K562 (cell line): Measurements from ENCODE around the gene PLAAT5. TPM values are rescaled to one million over a fixed set of nuclear protein-coding genes. Genes with fewer than 3 reads are reported as not detected.

Experiments used
- BHLHE40 ChIP-seq: IDR thresholded peaks from 2 replicates; pipeline ENCODE4 v1.6.1; 2011; ENCODE audit warnings: low read length, improper control_type of control experiment
- DIDO1 ChIP-seq: fragments of 450-650 bp; IDR thresholded peaks from 2 replicates; pipeline ENCODE4 v1.6.1; 2016; ENCODE audit warnings: low read depth, missing biosample characterization, missing genetic modification characterization
- FOXJ2 ChIP-seq: fragments of 200-800 bp; sonication (Bioruptor generic); IDR thresholded peaks from 2 replicates; pipeline ENCODE4 v1.6.1; 2016; ENCODE audit warnings: missing genetic modification characterization, missing compliant biosample characterization
- HDAC3 ChIP-seq: fragments of 450-650 bp; IDR thresholded peaks from 2 replicates; pipeline ENCODE4 v1.6.1; 2018; ENCODE audit warnings: borderline replicate concordance, mild to moderate bottlenecking, moderate library complexity; ENCODE audit not compliant: partially characterized antibody
- HNRNPK ChIP-seq: fragments of 200-400 bp; formaldehyde crosslinking; IDR thresholded peaks from one replicate; pipeline ENCODE4 v1.6.1; 2018; ENCODE audit warnings: mild to moderate bottlenecking, low read depth, low read length; ENCODE audit not compliant: poor library complexity, severe bottlenecking
- HOXB6 ChIP-seq: fragments of 250-450 bp; sonication (Bioruptor Pico); IDR thresholded peaks from 2 replicates; pipeline ENCODE4 v1.5.1; 2022; ENCODE audit warnings: mild to moderate bottlenecking, borderline replicate concordance
- JUNB ChIP-seq: fragments of 450-650 bp; formaldehyde crosslinking; conservative IDR thresholded peaks from 2 replicates; pipeline ENCODE4 v1.4.0; 2020; ENCODE audit warnings: mild to moderate bottlenecking
- KDM5B ChIP-seq: fragments of 200-600 bp; sonication (generic); IDR thresholded peaks from 2 replicates; pipeline ENCODE4 v1.6.1; 2012; ENCODE audit warnings: low read depth, mild to moderate bottlenecking, moderate library complexity, low read length, control low read depth, inconsistent platforms; ENCODE audit not compliant: insufficient replicate concordance
- MCM5 ChIP-seq: fragments of 450-650 bp; IDR thresholded peaks from 2 replicates; pipeline ENCODE4 v1.6.1; 2016; ENCODE audit warnings: low read depth
- MEF2D ChIP-seq: conservative IDR thresholded peaks from 2 replicates; pipeline ENCODE4 v1.6.1; 2016; ENCODE audit warnings: low read depth, missing genetic modification characterization, missing compliant biosample characterization
- PTRF ChIP-seq: fragments of 450-650 bp; IDR thresholded peaks from 2 replicates; pipeline ENCODE4 v1.6.1; 2016; ENCODE audit warnings: mild to moderate bottlenecking, missing genetic modification characterization, missing compliant biosample characterization
- TAF7 ChIP-seq: fragments of 450-650 bp; IDR thresholded peaks from 2 replicates; pipeline ENCODE4 v1.6.1; 2016; ENCODE audit warnings: missing genetic modification characterization, missing compliant biosample characterization
- ZKSCAN3 ChIP-seq: fragments of 250-450 bp; sonication (Bioruptor Pico); IDR thresholded peaks from 2 replicates; pipeline ENCODE4 v1.4.0; 2020
- ZNF124 ChIP-seq: sonication (generic); formaldehyde crosslinking; IDR thresholded peaks from 2 replicates; pipeline ENCODE4 v1.8.1; 2022; ENCODE audit warnings: missing genetic modification reagents
- ZSCAN32 ChIP-seq: fragments of 450-650 bp; formaldehyde crosslinking; IDR thresholded peaks from 2 replicates; pipeline ENCODE4 v1.4.0; 2020; ENCODE audit warnings: mild to moderate bottlenecking, moderate library complexity
- polyA plus RNA-seq, 8 experiments: library from polyadenylated mRNA; depleted of rRNA in 4 of 8; stranded (reverse) in 5 of 8; unstranded in 3 of 8; fragments of >200 nt; fragmentation: Nextera tagmentation in 2 of 8; fragmentation: Illumina TruSeq in 1 of 8; extraction: Ambion mirVana in 2 of 8; extraction: Trizol in 1 of 8; gene quantifications; 2 replicates each; pipeline versions ENCODE4 v1.2.1 to v1.2.3, GENCODE V29; 2011 to 2014; ENCODE audit warnings: inconsistent platforms in 1 of 8, missing spikeins in 1 of 8
- total RNA-seq, 7 experiments: library from RNA; depleted of rRNA in 6 of 7; stranded (reverse); fragments of >200 nt in 6 of 7; fragmentation: Illumina TruSeq in 2 of 7; extraction: Trizol in 2 of 7; gene quantifications; 2 replicates each; pipeline versions ENCODE4 v1.2.1 to v1.2.3, GENCODE V29; 2011 to 2021; ENCODE audit warnings: low replicate concordance in 1 of 7
- TF ChIP-seq, protein P1 (sequence below), 2 experiments: fragments of 450-650 bp; formaldehyde crosslinking in 1 of 2; IDR thresholded peaks; 2 replicates each; pipeline versions ENCODE4 v1.4.0 to v1.6.1; 2014 to 2020; ENCODE audit warnings: mild to moderate bottlenecking in 2 of 2, borderline replicate concordance in 1 of 2, low read depth in 1 of 2
- TF ChIP-seq, protein P2 (sequence below): fragments of 450-650 bp; formaldehyde crosslinking; IDR thresholded peaks from 2 replicates; pipeline ENCODE4 v1.4.0; 2022; ENCODE audit warnings: missing genetic modification characterization
- TF ChIP-seq, protein P3 (sequence below): IDR thresholded peaks from 2 replicates; pipeline ENCODE4 v1.6.1; 2012; ENCODE audit warnings: low read depth, low read length, improper control_type of control experiment, borderline replicate concordance

The PLAAT5 gene
- total and polyA plus RNA-seq, 9 of the 15 experiments (the other 6 are each of a cell fraction or from before 2014, with no cell fraction given), result not detected

DNA sequence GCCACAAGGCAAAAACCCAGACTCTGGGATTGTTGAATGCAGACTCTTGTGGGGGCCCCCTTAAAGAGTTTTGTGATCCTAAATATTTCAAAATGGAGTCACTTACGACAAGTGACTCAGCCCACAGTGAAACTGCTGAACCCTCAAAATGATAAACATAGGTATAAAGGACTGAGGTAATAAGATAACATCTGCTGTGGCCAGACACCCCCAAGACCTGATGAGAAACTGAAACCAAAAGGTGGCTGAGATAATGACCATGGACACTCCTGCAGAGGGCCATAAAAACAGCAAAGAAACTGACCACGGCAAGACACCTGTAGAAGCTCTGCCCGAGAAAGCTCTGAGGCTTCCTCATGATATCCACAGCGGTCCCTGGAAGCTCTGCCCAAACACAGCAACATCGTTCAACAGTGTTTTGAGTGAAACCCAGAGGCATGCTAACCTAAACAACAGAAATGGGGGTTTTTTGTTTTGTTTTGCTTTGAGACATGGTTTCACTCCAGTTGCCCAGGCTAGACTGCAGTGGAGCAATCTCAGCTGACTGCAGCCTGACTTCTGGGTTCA lies 44.0 kb upstream of the PLAAT5 start (continued):
- TF ChIP-seq, protein P1, sequence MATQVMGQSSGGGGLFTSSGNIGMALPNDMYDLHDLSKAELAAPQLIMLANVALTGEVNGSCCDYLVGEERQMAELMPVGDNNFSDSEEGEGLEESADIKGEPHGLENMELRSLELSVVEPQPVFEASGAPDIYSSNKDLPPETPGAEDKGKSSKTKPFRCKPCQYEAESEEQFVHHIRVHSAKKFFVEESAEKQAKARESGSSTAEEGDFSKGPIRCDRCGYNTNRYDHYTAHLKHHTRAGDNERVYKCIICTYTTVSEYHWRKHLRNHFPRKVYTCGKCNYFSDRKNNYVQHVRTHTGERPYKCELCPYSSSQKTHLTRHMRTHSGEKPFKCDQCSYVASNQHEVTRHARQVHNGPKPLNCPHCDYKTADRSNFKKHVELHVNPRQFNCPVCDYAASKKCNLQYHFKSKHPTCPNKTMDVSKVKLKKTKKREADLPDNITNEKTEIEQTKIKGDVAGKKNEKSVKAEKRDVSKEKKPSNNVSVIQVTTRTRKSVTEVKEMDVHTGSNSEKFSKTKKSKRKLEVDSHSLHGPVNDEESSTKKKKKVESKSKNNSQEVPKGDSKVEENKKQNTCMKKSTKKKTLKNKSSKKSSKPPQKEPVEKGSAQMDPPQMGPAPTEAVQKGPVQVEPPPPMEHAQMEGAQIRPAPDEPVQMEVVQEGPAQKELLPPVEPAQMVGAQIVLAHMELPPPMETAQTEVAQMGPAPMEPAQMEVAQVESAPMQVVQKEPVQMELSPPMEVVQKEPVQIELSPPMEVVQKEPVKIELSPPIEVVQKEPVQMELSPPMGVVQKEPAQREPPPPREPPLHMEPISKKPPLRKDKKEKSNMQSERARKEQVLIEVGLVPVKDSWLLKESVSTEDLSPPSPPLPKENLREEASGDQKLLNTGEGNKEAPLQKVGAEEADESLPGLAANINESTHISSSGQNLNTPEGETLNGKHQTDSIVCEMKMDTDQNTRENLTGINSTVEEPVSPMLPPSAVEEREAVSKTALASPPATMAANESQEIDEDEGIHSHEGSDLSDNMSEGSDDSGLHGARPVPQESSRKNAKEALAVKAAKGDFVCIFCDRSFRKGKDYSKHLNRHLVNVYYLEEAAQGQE (IDR thresholded peaks at IDR 0.05; ENCODE audit: borderline replicate concordance), result no peak
- TF ChIP-seq, protein P1 (CRISPR knock-in tag; IDR thresholded peaks at IDR 0.05; ENCODE audit: low read depth), result 0 out of 2 replicates have a peak, but pooled peaks have one; percentile 71
- TF ChIP-seq BHLHE40, result no peak
- no peak for TF ChIP-seq KDM5B
- peak; percentile 95 for TF ChIP-seq MEF2D (tag)
- TF ChIP-seq, protein P2, sequence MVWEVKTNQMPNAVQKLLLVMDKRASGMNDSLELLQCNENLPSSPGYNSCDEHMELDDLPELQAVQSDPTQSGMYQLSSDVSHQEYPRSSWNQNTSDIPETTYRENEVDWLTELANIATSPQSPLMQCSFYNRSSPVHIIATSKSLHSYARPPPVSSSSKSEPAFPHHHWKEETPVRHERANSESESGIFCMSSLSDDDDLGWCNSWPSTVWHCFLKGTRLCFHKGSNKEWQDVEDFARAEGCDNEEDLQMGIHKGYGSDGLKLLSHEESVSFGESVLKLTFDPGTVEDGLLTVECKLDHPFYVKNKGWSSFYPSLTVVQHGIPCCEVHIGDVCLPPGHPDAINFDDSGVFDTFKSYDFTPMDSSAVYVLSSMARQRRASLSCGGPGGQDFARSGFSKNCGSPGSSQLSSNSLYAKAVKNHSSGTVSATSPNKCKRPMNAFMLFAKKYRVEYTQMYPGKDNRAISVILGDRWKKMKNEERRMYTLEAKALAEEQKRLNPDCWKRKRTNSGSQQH, result peak; percentile 92
- TF ChIP-seq MCM5, result no peak
- TF ChIP-seq HDAC3, result no peak
- no peak for TF ChIP-seq JUNB
- TF ChIP-seq ZNF124 (CRISPR knock-in tag), result no peak
- peak; percentile 77 for TF ChIP-seq DIDO1
- peak; percentile 86; the same call in 1 of the 2 replicates for TF ChIP-seq HOXB6 (CRISPR knock-in tag)
- TF ChIP-seq PTRF (tag), result peak; percentile 96
- TF ChIP-seq ZSCAN32 (CRISPR knock-in tag), result peak; percentile 87
- TF ChIP-seq, protein P3, sequence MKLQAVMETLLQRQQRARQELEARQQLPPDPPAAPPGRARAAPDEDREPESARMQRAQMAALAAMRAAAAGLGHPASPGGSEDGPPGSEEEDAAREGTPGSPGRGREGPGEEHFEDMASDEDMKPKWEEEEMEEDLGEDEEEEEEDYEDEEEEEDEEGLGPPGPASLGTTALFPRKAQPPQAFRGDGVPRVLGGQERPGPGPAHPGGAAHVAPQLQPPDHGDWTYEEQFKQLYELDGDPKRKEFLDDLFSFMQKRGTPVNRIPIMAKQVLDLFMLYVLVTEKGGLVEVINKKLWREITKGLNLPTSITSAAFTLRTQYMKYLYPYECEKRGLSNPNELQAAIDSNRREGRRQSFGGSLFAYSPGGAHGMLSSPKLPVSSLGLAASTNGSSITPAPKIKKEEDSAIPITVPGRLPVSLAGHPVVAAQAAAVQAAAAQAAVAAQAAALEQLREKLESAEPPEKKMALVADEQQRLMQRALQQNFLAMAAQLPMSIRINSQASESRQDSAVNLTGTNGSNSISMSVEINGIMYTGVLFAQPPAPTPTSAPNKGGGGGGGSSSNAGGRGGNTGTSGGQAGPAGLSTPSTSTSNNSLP, result no peak
- TF ChIP-seq HNRNPK, result no peak
- TF ChIP-seq TAF7, result peak; percentile 93
- no peak for TF ChIP-seq FOXJ2 (tag)
- TF ChIP-seq ZKSCAN3 (CRISPR knock-in tag), result peak; percentile 85
